ENCODE results near the gene HIBCH.

HIBCH gene

DNA sequence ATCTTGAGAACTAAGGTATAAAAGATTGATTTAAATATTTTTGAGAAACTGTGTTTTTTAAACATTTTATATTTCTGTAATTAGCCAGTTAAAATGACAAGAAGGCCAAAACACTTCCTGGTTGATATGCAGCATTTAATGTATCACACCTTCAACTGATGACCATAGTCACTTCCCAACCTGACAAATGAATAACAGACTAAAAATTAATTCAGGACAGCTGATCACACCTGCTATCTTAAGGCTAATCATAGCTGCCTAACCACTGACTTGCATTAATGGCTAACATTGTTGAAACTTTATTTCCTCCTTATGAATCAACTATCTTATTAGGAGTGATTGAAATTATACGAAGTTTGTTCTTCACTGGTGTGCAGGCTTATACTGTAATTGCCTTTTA is 131.3 kb downstream of the HIBCH start:
- no peak for DNase-seq (ENCODE audit: low spot score)

- no peak for DNase-seq (ENCODE audit: low spot score)
These were observed 133.4 kb downstream of the HIBCH start for GRCh38 chr2:190186238-190186637.

DNA sequence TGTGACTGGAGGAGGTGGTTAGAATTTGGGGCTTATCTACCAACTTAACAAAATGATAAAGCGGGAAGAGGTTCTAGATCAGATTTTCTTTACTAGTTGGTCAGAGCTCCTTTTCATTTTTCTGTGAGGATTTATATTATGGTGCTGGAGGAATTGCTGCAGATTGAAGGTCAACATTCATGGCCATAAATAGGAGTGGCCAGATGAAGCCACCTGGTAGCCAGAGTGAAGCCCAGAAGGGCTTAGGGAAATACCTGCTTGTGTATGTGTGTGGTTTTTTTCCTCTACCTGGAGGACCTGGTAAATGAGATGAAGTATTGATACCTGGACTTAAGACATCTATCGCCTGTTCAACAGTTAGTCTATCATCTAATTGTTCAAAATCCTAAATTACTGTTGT is 134.2 kb downstream of the HIBCH start:
- no peak for DNase-seq (ENCODE audit: low spot score)

GRCh38 chr2:190184460-190184859 is 135.2 kb downstream of the HIBCH start:
- no peak for DNase-seq (ENCODE audit: low spot score)

DNA sequence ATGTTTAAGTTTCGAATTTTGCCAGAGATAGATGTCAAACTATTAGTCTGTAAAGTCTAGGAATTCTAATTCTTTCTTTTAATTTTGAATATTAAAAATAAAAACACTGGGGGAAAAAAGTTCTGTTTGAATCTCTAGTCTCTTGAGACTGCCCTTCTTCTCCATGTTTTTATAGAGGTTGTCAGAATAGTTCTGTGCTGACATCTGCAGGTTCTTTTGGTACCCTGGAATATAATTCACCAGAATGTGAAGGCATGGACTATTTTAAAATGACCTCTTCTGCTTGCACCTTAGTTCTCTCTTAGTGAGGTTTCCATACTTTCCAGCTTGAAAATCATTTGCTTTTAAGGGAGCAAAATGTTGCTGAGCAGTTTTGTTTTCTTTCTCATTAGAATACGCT is 136.1 kb downstream of the HIBCH start:
- peak; percentile 40 for DNase-seq (ENCODE audit: low spot score)

- no peak for DNase-seq (ENCODE audit: low spot score)
These were observed 137.5 kb downstream of the HIBCH start for GRCh38 chr2:190182071-190182524.

DNA sequence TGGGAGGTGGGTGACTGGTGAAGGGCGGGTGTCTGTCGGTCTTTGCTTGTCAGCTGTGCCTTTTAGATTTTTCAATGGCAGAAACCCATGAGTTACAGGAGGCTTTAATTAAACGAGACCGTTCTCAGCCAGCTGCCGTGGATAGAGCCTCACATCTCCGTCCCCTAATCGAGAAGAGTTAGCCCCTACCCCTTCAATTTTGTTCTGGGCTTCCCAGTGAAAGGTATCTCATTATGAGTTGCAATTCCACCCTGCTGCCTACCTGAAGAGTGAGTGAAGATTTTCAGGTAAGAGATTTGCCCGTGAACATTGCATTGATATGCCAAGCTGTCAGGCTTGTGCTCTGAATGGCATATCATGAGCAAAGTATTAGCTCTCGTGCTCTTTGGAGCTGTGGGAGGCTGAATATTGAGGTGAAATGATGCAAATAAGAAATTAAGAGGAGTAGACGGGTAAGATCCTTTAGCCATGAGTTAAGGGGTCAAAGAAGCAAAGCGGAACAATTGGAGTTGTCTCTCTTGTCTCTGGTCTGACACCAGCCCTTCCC is 138.4 kb downstream of the HIBCH start:
- DNase-seq (ENCODE audit: low spot score): peak; percentile 73

DNA sequence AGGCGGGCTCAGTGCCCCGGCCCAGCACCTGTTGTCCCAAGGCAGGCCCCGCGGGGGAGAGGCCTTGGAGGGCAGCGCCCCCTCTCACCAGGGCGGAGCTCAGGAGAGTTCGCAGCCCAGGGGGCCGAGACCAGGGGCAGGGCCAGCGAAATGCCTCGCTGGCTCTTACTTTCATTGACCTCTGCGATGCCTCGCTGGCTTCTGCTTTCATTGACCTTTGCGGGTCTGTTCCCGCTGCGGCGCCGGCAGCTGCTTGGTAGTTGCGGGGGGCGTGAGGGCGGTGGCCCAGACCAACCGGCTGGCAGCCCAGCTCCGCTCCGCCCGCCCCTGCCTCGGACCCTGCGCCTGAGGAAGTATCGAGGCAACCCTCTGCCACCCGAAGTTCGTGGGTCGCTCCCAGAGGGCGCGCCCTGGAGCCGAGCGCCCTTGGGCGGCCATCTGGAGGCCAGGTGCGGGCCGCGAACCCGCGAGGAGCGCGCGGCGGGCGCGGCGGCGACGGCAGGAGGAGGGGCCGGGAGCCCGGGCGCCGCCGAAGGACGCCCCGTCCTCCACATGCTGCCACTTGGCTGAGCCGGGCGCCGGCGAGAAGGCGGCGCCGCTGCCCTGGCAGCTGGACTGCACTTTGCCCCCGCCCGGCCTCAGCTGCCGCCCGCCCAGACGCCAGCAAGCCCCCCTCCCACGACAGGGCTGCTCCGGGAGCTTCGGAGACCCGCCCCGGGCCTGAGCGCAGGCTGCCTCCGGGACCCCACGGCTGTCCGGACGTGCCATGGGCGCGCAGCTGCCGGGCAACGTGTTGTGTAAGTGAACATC is 139.1 kb downstream of the HIBCH start:
- DNase-seq (ENCODE audit: low spot score): no peak

GRCh38 chr2:190179754-190180312 is 139.8 kb downstream of the HIBCH start:
- peak; percentile 88 for DNase-seq (ENCODE audit: low spot score)

DNA sequence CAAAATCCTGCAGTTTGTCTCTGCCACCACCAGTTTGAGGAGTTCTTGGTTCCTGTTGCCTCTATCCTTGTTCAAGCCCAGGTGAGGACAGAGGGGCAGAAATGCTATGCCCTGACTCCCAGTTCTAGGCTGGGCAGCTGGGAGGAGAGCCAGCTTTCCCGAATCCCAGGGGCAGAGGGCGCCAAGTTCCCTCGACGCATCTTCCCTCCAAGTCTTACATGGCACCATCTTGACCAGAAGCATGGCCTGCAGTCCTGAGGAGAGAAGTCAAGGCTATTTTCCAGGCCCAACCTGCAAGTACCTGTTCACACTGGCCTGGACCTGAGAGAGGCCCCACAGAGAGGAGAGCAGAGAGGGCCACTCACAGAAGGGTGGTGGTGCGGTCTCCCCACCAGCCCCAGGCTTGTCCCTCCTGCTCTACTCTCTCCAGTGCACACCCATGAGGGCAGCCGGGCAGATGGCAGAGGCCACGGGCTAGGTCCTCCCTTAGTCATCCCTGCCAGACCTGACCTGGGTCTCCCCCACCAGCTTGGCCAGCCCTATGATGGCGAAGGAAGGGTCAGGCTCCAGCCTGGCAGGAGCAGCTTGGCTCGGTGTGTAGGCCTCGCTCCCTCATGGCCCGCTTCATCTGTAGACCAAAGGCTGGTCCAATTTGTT is 141.4 kb downstream of the HIBCH start:
- no peak for DNase-seq (ENCODE audit: low spot score)

- no peak for DNase-seq (ENCODE audit: low spot score)
These were observed 142.2 kb downstream of the HIBCH start for GRCh38 chr2:190177249-190178040.

- no peak for DNase-seq (ENCODE audit: low spot score)
These were observed 146.2 kb downstream of the HIBCH start for GRCh38 chr2:190173392-190173791.

DNA sequence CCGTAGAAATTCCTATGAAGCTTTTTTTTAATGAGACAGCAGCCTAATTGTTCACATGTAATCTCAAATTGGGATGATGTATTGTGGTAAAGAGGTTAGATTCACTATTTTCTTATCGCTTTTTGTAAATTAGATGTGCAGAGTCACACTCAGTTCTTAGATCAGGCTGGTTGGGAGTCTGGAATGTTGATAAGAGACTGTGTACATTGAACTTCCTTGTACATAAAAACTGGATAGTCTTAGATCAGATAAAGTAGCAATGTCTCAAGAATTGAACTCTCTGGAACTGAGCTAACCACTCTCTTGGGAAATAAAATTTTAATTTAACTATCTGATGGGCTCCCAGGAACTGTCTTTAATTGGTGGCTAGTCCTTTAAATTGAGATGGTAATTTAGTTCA is 149.0 kb downstream of the HIBCH start:
- DNase-seq (ENCODE audit: low spot score): no peak

- DNase-seq (ENCODE audit: low spot score): no peak
These were observed 150.2 kb downstream of the HIBCH start for GRCh38 chr2:190169221-190170072.

- DNase-seq (ENCODE audit: low spot score): no peak
These were observed 151.9 kb downstream of the HIBCH start for GRCh38 chr2:190167702-190168101.

GRCh38 chr2:190165491-190165890 is 154.1 kb downstream of the HIBCH start:
- DNase-seq (ENCODE audit: low spot score): no peak

GRCh38 chr2:190162851-190163250 is 156.8 kb downstream of the HIBCH start:
- no peak for DNase-seq (ENCODE audit: low spot score)

GRCh38 chr2:190159453-190159852 is 160.2 kb downstream of the HIBCH start:
- peak; percentile 83 for DNase-seq (ENCODE audit: low spot score)

- DNase-seq (ENCODE audit: low spot score): no peak
These were observed 160.7 kb downstream of the HIBCH start for GRCh38 chr2:190158798-190159434.
